GM12872 (cell line): ENCODE measurements around the gene NAT16.

Experiments
- CTCF ChIP-seq: IDR thresholded peaks from 3 replicates; pipeline ENCODE4 v1.5.1; 2011; ENCODE audit warnings: low read depth, mild to moderate bottlenecking, low read length, moderate library complexity; ENCODE audit not compliant: insufficient read depth

NAT16 gene

DNA sequence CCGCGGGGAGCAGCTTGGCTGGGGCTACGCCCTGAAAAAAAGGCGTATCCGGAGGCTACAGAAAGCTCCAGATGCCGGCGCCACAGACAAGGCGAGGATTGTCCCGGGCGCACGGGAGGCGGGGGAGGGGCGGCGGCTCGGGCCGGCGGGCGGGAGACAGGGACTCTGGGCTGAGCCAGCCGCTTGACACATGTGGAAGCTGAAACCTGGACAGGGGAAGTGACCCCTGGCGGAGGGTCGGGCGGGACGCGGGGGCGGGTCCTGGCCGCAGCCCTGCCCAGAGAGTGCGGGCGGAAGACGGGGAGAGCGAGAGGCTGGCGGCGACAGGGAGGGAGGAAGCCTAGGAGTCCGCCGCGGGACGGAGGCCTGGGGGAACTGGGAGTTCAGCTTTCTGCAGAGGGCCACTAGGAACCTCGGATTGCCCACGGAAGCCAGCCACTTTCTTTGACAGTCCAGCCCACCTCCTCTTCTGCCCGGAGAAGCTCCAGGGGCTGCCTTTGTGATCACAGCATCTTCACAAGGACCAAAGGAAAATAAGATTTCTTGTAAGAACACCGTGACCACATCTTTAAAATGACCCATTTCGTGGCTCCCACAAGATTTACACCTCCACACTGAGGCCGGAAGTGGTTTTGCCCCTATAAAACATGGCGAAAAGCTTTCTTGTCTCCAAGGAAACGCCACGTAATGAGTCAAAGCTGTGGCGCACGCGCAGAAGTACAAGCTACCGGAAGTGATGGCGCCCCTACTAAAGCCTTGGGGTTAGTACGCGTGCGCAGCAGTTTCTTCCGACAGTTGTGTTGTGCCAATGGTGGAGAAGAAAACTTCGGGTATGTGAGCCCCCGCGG lies 37.5 kb upstream of the NAT16 start, which contains the start of the genes PLOD3 and ZNHIT1:
Gene PLOD3, minus strand, starts transcription at position 194 of the 848 bp plus-strand sequence. CDS start 307 bp downstream, outside the sequence.
Gene ZNHIT1, plus strand, starts transcription at position 778 of the 848 bp plus-strand sequence. Its CDS starts 31 bp downstream, at position 809.
- TF ChIP-seq CTCF: no peak

- no peak for TF ChIP-seq CTCF
Measured at GRCh38 chr7:101216860-101217387, 36.8 kb upstream of the NAT16 start.

DNA sequence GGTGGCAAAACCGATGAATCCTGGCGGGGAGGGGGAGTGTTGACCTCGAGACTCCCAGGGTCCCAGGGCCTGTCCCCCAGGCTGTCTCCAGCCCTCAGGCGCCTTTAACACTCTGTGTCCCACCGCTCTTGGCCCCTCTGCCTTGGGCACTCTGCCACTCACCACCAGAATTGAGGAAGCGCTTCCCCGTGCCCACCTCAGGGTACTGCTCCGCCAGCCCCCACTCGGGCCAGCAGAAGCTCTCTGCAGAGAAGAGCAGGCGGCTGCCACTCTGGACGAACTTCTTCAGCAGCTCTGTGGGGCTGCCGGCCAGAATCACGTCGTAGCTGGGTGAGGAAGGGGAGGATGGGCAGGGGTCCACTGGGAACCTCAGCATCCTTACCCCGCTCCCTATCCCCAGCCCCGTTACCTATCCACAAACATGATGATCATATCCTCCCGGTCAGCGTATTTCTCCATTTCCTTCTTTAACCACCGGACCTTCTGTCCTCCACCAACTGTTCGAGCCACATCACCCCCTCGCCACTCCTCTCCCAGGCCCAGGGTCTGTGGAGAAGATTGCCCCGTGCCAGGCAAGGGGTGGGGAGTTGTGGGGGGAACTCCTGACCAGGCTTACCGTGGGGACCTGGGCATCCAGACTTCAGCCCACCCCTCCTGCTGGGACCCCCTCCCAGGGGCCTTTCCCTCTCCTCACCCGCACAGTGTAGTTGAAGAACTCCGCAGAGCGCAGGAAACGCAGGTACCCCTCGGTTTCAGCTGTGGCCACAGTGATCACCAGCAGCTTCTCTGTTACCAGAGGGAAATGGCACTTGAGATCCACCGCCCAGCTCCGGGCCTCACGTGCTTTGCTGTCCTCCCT lies 36.1 kb upstream of the NAT16 start:
- no peak for TF ChIP-seq CTCF

DNA sequence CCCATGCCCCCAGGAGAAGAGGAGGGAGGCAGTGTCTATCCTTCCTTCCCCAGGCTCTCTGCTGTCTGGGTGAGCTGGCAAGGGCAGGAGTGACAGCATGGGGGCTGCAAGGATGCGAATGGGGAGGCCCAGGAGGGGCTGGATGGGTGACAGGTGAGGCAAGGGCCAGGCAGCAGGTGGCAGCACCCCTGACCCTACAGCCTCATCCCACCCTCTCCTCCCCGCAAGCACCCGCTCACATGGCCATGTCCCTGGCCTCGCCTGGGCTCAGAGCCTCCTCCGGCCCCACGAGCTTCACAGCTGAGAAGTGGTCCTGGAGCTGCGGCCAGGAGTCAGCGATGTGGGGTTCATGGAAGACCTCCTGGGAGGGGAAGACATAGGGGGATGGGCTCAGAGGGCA lies 31.9 kb upstream of the NAT16 start:
- no peak for TF ChIP-seq CTCF

GRCh38 chr7:101211501-101211900 lies 31.4 kb upstream of the NAT16 start:
- no peak for TF ChIP-seq CTCF

GRCh38 chr7:101210143-101210542 lies 30.1 kb upstream of the NAT16 start:
- no peak for TF ChIP-seq CTCF

DNA sequence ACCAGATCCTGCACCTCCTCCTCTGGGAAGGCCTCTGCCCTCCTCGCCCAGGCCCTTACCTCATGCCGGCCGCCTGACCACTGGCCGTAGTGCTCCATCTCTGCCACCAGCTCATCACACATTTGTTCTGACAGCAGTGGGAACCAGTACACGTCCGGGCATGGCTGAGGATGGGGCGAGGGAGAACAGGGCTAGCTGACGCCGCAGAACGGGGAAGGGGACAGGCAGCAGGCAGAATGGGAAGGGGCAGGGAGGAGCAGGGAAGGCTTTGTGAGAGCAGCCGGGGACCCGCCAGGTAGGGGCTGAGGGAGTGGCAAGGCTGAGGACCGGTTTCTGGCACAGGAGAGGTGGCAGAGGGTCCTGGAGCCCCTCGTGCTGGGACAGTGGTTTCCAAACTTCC lies 28.7 kb upstream of the NAT16 start:
- no peak for TF ChIP-seq CTCF
